Measurements from ENCODE around the gene SERPINA6. TPM values are rescaled to one million over a fixed set of nuclear protein-coding genes. Genes with fewer than 3 reads are reported as not detected.
"Not testable (repeated sequence)": the region's sequence is repeated elsewhere in the genome, so short reads cannot be mapped to it uniquely, and the experiment has no call there.

SERPINA6 gene
- total RNA-seq, 1 donor from 2014 or later: not detected

GRCh38 chr14:94298130-94298529, 25.0 kb downstream of the SERPINA6 start:
- Histone ChIP-seq H3K9me3 (no peaks in the 10 kb centered on the region), H3K4me1 (no peaks in the 10 kb centered on the region), H3K36me3 (no peaks in the 10 kb centered on the region), H3K27me3 (no peaks in the 10 kb centered on the region), H3K4me3 (no peak overlapping the region), H3K27ac (no peak overlapping the region)
- intact Hi-C loops (cut with DNase I): no loop called here
- DNase-seq (ENCODE audit: extremely low spot score in 2 of 2): peak in 1 of 2 donors; percentile 54
- TF ChIP-seq, protein P1, sequence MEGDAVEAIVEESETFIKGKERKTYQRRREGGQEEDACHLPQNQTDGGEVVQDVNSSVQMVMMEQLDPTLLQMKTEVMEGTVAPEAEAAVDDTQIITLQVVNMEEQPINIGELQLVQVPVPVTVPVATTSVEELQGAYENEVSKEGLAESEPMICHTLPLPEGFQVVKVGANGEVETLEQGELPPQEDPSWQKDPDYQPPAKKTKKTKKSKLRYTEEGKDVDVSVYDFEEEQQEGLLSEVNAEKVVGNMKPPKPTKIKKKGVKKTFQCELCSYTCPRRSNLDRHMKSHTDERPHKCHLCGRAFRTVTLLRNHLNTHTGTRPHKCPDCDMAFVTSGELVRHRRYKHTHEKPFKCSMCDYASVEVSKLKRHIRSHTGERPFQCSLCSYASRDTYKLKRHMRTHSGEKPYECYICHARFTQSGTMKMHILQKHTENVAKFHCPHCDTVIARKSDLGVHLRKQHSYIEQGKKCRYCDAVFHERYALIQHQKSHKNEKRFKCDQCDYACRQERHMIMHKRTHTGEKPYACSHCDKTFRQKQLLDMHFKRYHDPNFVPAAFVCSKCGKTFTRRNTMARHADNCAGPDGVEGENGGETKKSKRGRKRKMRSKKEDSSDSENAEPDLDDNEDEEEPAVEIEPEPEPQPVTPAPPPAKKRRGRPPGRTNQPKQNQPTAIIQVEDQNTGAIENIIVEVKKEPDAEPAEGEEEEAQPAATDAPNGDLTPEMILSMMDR (IDR thresholded peaks at IDR 0.05): no peak

GRCh38 chr14:94296181-94296545, 27.0 kb downstream of the SERPINA6 start:
- intact Hi-C loops (cut with DNase I); H3K9me3 ChIP-seq; H3K4me3 ChIP-seq; H3K27ac ChIP-seq; H3K36me3 ChIP-seq; H3K27me3 ChIP-seq; H3K4me1 ChIP-seq: not testable (repeated sequence)
- DNase-seq (ENCODE audit: extremely low spot score in 2 of 2): peak in 1 of 2 donors; percentile 32

- H3K27me3 ChIP-seq: no peaks in the 10 kb centered on the region
- intact Hi-C loops (cut with DNase I): no loop called here
- H3K4me1 ChIP-seq: no peaks in the 10 kb centered on the region
- no peaks in the 10 kb centered on the region for H3K9me3 ChIP-seq
- no peaks in the 10 kb centered on the region for H3K36me3 ChIP-seq
- TF ChIP-seq, protein P1 (IDR thresholded peaks at IDR 0.05): no peak
- TF ChIP-seq POLR2A (IDR thresholded peaks at IDR 0.05) (no peak), POLR2AphosphoS5 (IDR thresholded peaks at IDR 0.05; ENCODE audit: insufficient read depth in 1 of 2, low read depth in 1 of 2) (no peak)
- DNase-seq (ENCODE audit: extremely low spot score in 2 of 2): peak in 1 of 2 donors; percentile 22
- no peak overlapping the region for H3K27ac ChIP-seq
- no peak overlapping the region for H3K4me3 ChIP-seq
Observed at GRCh38 chr14:94295360-94296180, 27.6 kb downstream of the SERPINA6 start.

- Histone ChIP-seq H3K4me3 (no peak overlapping the region), H3K9me3 (no peaks in the 10 kb centered on the region), H3K36me3 (no peaks in the 10 kb centered on the region), H3K27ac (no peak overlapping the region), H3K4me1 (no peaks in the 10 kb centered on the region), H3K27me3 (no peaks in the 10 kb centered on the region)
- DNase-seq (ENCODE audit: extremely low spot score in 2 of 2): no peak
- TF ChIP-seq, protein P1 (IDR thresholded peaks at IDR 0.05): no peak
- TF ChIP-seq POLR2AphosphoS5 (IDR thresholded peaks at IDR 0.05; ENCODE audit: insufficient read depth in 1 of 2, low read depth in 1 of 2) (no peak), POLR2A (IDR thresholded peaks at IDR 0.05) (no peak)
- intact Hi-C loops (cut with DNase I): no loop called here
Observed at GRCh38 chr14:94293578-94293924, 29.6 kb downstream of the SERPINA6 start.

- TF ChIP-seq, protein P1 (IDR thresholded peaks at IDR 0.05): no peak
- TF ChIP-seq POLR2AphosphoS5 (IDR thresholded peaks at IDR 0.05; ENCODE audit: insufficient read depth in 1 of 2, low read depth in 1 of 2) (no peak), POLR2A (IDR thresholded peaks at IDR 0.05) (no peak)
- Histone ChIP-seq H3K27me3 (no peaks in the 10 kb centered on the region), H3K4me1 (no peaks in the 10 kb centered on the region), H3K36me3 (no peaks in the 10 kb centered on the region), H3K4me3 (no peak within 1 kb of the TSS), H3K9me3 (no peaks in the 10 kb centered on the region), H3K27ac (no peak within 1 kb of the TSS)
- DNase-seq (ENCODE audit: extremely low spot score in 2 of 2): no peak
- intact Hi-C loops (cut with DNase I): no loop called here
Observed at GRCh38 chr14:94292872-94293577, 30.1 kb downstream of the SERPINA6 start, which contains the start of gene SERPINA10. Gene SERPINA10, minus strand, starts transcription at chr14:94293268. Its CDS starts 2,675 bp downstream, at chr14:94290593.
